ENCODE measurements around the gene KIF26A.

KIF26A gene

GRCh38 chr14:104112609-104113571 lies 25.5 kb upstream of the KIF26A start:
- DNase-seq (ENCODE audit: low read depth), result no peak

DNA sequence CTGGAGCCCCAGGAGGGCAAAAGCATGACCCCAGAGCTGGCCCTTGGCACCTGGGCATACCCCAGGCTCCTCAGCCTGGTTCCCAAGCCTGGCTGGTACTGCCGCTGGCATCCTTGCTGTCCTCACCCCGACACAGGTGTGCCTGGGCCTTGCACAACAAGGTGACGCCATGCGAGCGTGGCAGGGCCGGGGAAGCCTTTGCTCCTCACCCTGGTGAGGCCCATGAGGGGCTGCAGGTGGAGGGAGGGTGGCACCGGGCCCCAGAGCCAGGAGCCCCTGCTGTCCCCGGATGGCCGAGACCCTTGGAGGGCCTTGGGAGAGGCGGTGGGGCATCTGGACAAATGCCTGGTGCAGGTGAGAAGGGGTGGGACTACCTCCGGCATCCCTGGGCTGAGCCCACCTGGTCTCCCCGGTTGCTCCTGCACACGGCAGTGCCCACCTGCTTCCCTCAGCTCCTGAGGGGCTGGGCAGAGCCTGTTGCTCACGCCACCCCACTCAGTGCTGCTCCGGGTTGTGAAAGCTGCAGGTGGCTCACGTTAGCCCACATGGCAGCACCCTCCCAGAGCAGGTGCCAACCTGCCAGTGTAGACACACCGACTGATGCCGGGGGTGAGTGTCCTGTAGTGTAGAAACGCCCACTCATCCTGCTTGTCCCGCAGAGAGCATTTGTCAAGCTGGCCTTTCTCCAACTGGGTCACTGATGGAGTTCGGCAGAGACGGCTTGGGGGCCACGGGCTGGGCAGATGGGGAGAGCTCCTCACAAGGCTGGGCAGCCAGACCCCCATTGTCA lies 24.6 kb upstream of the KIF26A start:
- DNase-seq (ENCODE audit: low read depth), result no peak

GRCh38 chr14:104114421-104115130 lies 23.8 kb upstream of the KIF26A start:
- no peak for DNase-seq (ENCODE audit: low read depth)

DNA sequence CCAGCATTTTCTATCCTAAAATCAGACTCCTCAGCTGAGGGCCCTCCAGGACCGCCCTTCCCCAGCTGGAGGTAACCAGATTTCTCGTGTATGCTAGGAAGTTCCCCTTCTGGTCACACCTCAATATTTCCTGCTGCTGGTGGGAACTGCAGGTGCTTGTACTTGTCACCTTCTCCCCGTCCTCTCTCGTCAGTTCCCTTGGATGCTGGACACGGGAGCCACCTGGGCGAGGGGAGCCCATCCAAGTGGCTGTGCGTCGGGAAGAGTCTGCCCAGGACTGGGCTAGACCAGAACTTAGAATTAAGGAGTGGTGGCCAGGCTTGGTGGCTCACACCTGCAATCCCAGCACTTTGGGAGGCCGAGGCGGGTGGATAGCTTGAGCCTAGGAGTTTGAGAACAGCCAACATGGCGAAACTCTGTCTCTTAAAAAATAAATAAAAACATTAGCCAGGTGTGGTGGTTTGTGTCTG lies 23.2 kb upstream of the KIF26A start:
- DNase-seq (ENCODE audit: low read depth), result no peak

- DNase-seq (ENCODE audit: low read depth), result no peak
Observed at GRCh38 chr14:104115691-104116287, 22.6 kb upstream of the KIF26A start.

DNA sequence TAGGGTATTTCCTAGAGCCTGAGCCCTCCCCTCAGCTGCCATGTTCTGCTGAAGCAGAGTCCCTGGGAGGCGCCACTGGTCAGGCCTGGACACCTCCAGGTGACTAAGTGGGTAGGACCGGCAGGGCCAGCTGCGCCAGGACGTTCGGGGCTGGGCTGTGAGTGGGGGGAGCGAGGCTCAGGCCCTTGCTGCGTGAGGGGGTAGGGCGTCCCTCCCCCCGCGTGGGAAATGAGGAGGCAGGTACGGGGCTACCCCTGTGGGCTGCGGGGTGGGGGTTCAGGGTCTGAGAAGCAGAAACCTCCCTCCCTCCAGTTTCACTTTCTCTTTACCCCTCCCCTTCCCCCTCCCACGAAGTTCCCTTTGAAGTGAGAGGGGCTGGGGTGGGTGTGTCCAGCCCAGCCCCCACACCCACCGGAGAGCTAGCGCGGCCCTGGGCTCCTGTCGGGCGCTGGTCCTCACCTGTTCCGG lies 22.1 kb upstream of the KIF26A start:
- DNase-seq (ENCODE audit: low read depth), result no peak

- no peak for DNase-seq (ENCODE audit: low read depth)
Observed at GRCh38 chr14:104116756-104117340, 21.5 kb upstream of the KIF26A start.

DNA sequence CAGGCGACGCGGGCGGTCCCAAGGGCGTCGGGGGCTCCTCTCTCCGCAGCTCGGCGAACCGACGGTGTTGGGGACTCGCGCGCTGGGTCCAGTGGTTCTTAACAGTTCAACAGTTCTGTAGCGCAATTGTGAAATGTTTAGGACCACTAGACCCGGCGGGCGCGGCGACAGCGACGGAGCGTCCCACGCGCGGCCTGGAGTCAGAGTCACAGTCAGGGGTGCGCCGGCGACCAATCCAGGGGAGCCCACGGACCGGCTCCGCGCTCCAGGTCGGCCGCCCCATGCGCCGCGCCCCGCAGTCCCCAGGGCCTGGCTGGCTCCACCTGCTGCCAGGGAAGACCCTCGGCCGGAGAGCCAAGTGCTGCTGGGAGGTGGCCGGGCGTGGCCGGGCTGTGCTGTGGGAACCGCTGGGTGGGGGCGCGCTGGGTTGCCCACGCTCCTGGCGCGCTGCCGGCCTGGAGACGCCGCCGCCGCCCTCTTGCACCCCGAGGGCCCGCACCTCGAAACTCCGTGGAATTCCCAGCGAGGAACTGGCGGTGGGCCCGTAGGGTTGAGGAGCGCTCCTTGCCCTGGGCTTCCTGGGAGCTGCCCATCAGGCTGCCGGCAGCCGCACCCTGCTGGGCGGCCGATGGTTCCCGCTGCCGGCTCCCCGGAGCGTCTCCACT lies 20.9 kb upstream of the KIF26A start:
- no peak for DNase-seq (ENCODE audit: low read depth)

- DNase-seq (ENCODE audit: low read depth), result no peak
Observed at GRCh38 chr14:104118006-104118844, 20.2 kb upstream of the KIF26A start.

- DNase-seq (ENCODE audit: low read depth), result no peak
Observed at GRCh38 chr14:104119119-104119487, 19.3 kb upstream of the KIF26A start.

GRCh38 chr14:104119488-104120251 lies 18.7 kb upstream of the KIF26A start:
- DNase-seq (ENCODE audit: low read depth), result no peak

DNA sequence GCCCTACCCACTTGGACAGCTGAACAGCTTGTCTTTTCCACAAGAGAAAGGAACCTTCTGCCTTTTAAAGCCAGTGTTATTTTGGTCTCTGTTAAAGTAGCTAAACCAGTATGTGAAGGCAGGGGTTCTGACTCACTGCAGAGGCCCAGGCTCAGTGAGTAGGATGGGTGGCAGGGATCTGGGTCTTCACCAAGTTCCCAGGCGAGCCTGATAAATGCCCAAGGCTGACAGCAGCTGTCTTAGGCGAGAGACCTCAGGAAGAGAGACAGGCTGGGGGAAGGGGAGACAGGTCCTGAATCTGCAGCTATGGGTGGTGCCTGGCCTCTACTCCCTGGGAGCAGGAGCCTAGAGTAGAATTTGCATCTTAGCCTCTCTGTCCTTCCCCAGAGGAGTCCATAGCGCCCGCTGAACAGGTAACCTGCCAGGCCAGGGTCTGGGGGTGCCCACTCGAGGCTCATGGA lies 18.1 kb upstream of the KIF26A start:
- no peak for DNase-seq (ENCODE audit: low read depth)

DNA sequence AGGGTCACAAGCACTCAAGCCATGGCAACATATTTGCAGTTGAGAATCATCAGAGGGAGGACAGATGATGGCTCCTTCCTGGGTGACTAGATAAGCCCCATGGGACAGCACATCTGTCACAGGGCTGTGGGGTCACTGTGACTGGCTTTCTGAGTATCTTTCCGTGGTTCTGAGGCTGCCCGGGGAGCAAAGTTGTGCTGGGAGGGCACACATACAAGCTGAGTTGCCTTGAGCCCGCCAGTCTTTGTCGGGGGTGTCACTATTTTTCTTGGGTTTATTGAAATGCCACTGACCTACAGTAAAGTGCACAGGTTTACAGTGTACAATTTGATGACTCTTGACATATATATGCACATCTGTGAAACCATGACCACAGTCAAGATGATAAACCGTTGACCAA lies 17.2 kb upstream of the KIF26A start:
- no peak for DNase-seq (ENCODE audit: low read depth)

- DNase-seq (ENCODE audit: low read depth), result no peak
Observed at GRCh38 chr14:104123879-104124278, 14.5 kb upstream of the KIF26A start.

DNA sequence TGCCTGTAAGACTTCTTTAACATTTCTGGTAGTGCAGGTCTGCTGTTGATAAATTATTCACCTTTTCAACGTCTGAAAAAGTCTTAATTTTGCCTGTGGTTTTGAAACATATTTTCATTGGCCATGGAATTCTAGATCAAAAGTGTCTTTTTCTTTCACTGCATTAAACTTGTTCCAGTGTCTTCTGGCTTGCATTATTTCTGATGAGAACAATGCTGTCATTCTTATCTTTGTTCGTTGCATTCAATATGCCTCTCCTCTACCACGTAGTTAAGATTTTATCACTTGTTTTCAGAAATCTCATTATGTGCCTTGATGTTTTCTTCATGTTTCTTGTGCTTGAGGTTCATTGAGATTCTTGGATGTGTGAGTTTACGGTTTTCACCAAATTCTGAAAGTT lies 13.4 kb upstream of the KIF26A start:
- DNase-seq (ENCODE audit: low read depth), result no peak

GRCh38 chr14:104126753-104127152 lies 11.6 kb upstream of the KIF26A start:
- DNase-seq (ENCODE audit: low read depth), result no peak

DNA sequence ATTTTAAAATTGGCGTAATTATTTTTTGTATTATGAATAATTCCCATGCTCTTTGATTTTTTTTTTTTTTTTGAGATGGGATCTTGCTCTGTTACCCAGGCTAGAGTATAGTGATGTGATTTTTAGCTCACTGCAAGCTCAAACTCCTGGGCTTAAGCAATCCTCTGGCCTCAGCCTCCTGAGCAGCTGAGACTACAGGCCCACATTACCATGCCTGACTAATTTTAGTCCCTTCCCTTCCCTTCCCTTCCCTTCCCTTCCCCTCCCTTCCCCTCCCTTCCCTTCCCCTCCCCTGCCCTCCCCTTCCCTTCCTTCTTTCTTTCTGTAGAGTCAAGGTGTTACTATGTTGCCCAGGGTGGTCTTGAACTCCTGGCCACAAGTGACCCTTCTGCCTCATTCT lies 9.4 kb upstream of the KIF26A start:
- no peak for DNase-seq (ENCODE audit: low read depth)

GRCh38 chr14:104129556-104129955 lies 8.8 kb upstream of the KIF26A start:
- no peak for DNase-seq (ENCODE audit: low read depth)
